Ovary (tissue), 3 donors: ENCODE measurements around the gene RAP1GAP.

Experiments
- EP300 ChIP-seq: sonication (generic); formaldehyde crosslinking; IDR thresholded peaks from one replicate; pipeline ENCODE4 v1.6.1; 2017; ENCODE audit warnings: antibody characterized with exemption
- TF ChIP-seq, protein P1 (sequence below), 3 donors: fragments of 450-650 bp in 2 of 3; fragments of 200-600 bp in 1 of 3; IDR thresholded peaks; one replicate each; pipeline versions ENCODE4 v1.5.1 to v1.8.0; 2016 to 2022; ENCODE audit warnings: antibody characterized with exemption in 3 of 3, mild to moderate bottlenecking in 1 of 3
- donor health status: DM: no; HTN: no; CAD: no.

DNA sequence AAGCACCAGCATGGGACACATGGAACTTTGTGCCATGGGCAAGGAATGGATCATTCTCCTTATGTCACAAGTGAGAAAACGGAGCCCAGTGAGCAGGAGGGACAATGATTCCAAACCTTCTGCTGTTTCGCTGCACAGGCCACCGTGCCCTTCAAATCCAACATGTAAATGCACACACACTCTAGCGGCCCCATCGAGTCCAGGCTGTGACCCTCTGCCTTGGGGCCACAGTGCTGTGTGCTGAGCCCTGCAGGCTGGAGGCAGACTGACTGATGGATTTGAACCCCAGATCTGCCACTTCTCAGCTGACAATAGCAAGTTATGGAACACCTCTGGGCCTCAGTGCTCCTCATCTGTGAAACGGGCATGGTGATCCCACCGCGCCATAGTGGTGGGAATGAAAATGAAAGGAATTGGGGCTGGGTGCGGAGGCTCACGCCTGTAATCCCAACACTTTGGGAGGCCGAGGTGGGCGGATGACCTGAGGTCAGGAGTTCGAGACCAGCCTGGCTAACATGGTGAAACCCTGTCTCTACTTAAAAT lies 96.4 kb downstream of the RAP1GAP start:
- TF ChIP-seq, protein P1, sequence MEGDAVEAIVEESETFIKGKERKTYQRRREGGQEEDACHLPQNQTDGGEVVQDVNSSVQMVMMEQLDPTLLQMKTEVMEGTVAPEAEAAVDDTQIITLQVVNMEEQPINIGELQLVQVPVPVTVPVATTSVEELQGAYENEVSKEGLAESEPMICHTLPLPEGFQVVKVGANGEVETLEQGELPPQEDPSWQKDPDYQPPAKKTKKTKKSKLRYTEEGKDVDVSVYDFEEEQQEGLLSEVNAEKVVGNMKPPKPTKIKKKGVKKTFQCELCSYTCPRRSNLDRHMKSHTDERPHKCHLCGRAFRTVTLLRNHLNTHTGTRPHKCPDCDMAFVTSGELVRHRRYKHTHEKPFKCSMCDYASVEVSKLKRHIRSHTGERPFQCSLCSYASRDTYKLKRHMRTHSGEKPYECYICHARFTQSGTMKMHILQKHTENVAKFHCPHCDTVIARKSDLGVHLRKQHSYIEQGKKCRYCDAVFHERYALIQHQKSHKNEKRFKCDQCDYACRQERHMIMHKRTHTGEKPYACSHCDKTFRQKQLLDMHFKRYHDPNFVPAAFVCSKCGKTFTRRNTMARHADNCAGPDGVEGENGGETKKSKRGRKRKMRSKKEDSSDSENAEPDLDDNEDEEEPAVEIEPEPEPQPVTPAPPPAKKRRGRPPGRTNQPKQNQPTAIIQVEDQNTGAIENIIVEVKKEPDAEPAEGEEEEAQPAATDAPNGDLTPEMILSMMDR (IDR thresholded peaks at IDR 0.05): no peak
- no peak for TF ChIP-seq EP300
